A549 (cell line): ENCODE results near the gene ZNF335.
"Not testable (repeated sequence)": the region's sequence is repeated elsewhere in the genome, so short reads cannot be mapped to it uniquely, and the experiment has no call there.

ENCODE experiments used
- CTCF ChIP-seq: fragments of >200 bp; sonication (Bioruptor Twin); formaldehyde crosslinking; IDR thresholded peaks from 3 replicates; pipeline ENCODE4 v1.5.1; 2016
- E2F6 ChIP-seq: IDR thresholded peaks from 2 replicates; pipeline ENCODE4 v1.6.1; 2012; ENCODE audit warnings: low read depth, borderline replicate concordance
- PBX3 ChIP-seq: IDR thresholded peaks from 2 replicates; pipeline ENCODE4 v1.6.1; 2012
- POLR2A ChIP-seq: IDR thresholded peaks from 2 replicates; pipeline ENCODE4 v1.6.1; 2012; ENCODE audit warnings: mild to moderate bottlenecking, low read length

GRCh38 chr20:45956326-45956725, 15.7 kb downstream of the ZNF335 start:
- not testable (repeated sequence) for TF ChIP-seq CTCF, POLR2A, E2F6, PBX3
